ENCODE data around the gene CUBN. TPM values are rescaled to one million over a fixed set of nuclear protein-coding genes. Genes with fewer than 3 reads are reported as not detected.

CUBN gene
- total RNA-seq, 1 donor from 2014 or later: 1.3 TPM

- TF ChIP-seq, protein P1, sequence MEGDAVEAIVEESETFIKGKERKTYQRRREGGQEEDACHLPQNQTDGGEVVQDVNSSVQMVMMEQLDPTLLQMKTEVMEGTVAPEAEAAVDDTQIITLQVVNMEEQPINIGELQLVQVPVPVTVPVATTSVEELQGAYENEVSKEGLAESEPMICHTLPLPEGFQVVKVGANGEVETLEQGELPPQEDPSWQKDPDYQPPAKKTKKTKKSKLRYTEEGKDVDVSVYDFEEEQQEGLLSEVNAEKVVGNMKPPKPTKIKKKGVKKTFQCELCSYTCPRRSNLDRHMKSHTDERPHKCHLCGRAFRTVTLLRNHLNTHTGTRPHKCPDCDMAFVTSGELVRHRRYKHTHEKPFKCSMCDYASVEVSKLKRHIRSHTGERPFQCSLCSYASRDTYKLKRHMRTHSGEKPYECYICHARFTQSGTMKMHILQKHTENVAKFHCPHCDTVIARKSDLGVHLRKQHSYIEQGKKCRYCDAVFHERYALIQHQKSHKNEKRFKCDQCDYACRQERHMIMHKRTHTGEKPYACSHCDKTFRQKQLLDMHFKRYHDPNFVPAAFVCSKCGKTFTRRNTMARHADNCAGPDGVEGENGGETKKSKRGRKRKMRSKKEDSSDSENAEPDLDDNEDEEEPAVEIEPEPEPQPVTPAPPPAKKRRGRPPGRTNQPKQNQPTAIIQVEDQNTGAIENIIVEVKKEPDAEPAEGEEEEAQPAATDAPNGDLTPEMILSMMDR (IDR thresholded peaks at IDR 0.05): no peak
- peaks cover 13% of the 10 kb centered on the region for H3K4me1 ChIP-seq
- H3K4me3 ChIP-seq: no peak overlapping the region
- H3K27ac ChIP-seq: no peak overlapping the region
- no peaks in the 10 kb centered on the region for H3K27me3 ChIP-seq
- H3K36me3 ChIP-seq: no peaks in the 10 kb centered on the region
- no peak for ATAC-seq
- H3K9me3 ChIP-seq: no peaks in the 10 kb centered on the region
- DNase-seq: no peak
- intact Hi-C loops (cut with DNase I): no loop called here
Observed at GRCh38 chr10:17073725-17074540, 55.7 kb downstream of the CUBN start.

DNA sequence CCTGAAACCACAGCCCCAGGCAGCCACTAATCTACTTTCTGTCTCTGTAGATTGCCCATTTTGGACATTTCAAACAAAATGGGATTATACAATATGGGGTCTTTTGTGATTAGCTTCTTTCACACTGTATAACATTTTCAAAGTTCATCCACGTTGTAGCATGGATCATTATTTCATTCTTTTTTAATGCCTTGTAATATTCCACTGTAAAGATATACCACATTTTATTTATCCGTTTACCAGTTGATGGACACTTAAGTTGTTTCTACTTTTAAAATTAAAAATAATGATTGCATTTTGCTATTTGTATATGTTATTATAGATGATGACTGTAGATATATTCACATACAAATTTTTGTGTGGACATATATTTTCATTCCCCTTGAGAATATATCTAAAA, 60.7 kb downstream of the CUBN start:
- no peaks in the 10 kb centered on the region for H3K4me1 ChIP-seq
- H3K9me3 ChIP-seq: no peaks in the 10 kb centered on the region
- TF ChIP-seq, protein P1 (IDR thresholded peaks at IDR 0.05): no peak
- no peaks in the 10 kb centered on the region for H3K36me3 ChIP-seq
- ATAC-seq (no peak), DNase-seq (no peak)
- intact Hi-C loops (cut with DNase I): no loop called here
- no peak overlapping the region for H3K27ac ChIP-seq
- no peaks in the 10 kb centered on the region for H3K27me3 ChIP-seq
- no peak overlapping the region for H3K4me3 ChIP-seq

DNA sequence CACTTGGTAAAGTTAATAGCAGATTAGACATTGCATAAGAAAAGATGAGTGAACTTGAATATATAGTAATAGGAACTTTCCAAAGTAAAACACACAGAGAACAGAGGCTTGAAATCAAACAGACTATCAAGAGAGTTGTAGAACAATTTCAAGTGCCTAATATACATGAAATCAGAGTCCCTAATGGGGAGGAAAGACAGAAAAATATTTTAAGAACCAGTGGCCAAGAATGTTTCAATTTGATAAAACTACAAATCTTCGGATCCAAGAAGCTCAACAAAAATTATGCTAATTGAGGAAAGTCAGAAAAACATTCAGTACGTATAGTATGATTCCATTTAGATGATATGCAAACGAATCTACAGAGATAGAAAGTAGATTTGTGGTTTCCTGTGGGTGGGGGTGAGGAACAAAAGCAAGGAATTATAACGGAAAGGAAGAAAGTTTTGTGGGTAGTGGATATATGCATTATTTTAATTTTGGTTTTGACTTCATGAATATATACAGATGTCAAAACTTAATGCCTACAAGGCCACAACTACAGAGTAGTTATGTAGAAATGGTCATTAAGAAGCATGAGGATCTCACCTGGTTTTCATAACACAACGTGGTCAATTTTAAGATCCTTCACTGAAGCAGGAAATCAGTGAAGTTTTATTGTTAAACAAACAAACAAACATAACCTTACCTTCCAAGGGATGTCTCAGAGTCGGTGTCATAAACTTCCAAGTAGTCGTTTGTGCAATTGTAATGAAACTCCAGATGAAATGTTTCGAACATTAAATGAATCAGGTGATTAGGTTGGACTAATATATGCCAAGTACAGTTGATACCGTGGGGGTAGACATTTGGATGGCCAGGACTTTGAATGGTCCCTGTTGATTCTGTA, 62.0 kb downstream of the CUBN start:
- TF ChIP-seq, protein P1 (IDR thresholded peaks at IDR 0.05): no peak
- Histone ChIP-seq H3K4me3 (no peak overlapping the region), H3K36me3 (no peaks in the 10 kb centered on the region), H3K27ac (no peak overlapping the region), H3K9me3 (no peaks in the 10 kb centered on the region), H3K27me3 (no peaks in the 10 kb centered on the region), H3K4me1 (peaks cover 5% of the 10 kb centered on the region)
- intact Hi-C loops (cut with DNase I): no loop called here
- no peak for ATAC-seq
- DNase-seq: no peak

GRCh38 chr10:17066807-17067206, 62.8 kb downstream of the CUBN start:
- no peaks in the 10 kb centered on the region for H3K9me3 ChIP-seq
- H3K36me3 ChIP-seq: no peaks in the 10 kb centered on the region
- peaks cover 13% of the 10 kb centered on the region for H3K4me1 ChIP-seq
- H3K27me3 ChIP-seq: no peaks in the 10 kb centered on the region
- H3K27ac ChIP-seq: no peak overlapping the region
- no peak overlapping the region for H3K4me3 ChIP-seq
- no peak for ATAC-seq
- DNase-seq: no peak
- TF ChIP-seq, protein P1 (IDR thresholded peaks at IDR 0.05): no peak
- intact Hi-C loops (cut with DNase I): no loop called here

GRCh38 chr10:17066000-17066399, 63.6 kb downstream of the CUBN start:
- no peak overlapping the region for H3K27ac ChIP-seq
- no peak overlapping the region for H3K4me3 ChIP-seq
- TF ChIP-seq, protein P1 (IDR thresholded peaks at IDR 0.05): no peak
- no peaks in the 10 kb centered on the region for H3K27me3 ChIP-seq
- no peaks in the 10 kb centered on the region for H3K36me3 ChIP-seq
- H3K4me1 ChIP-seq: peaks cover 13% of the 10 kb centered on the region
- DNase-seq: no peak
- intact Hi-C loops (cut with DNase I): no loop called here
- ATAC-seq: no peak
- no peaks in the 10 kb centered on the region for H3K9me3 ChIP-seq

All from upper lobe of right lung (tissue), 1 donor.